PC-3 (cell line): ENCODE data around the gene SLC9A4.

Experiments
- CTCF ChIP-seq: fragments of 300-600 bp; sonication (generic); conservative IDR thresholded peaks from 2 replicates; pipeline ENCODE4 v1.5.1; 2017; ENCODE audit warnings: antibody characterized with exemption, low read depth, mild to moderate bottlenecking, low read length
- EZH2phosphoT487 ChIP-seq: fragments of 300-600 bp; sonication (generic); IDR thresholded peaks from 2 replicates; pipeline ENCODE4 v1.6.1; 2018; ENCODE audit warnings: mild to moderate bottlenecking, antibody characterized with exemption, low read length, borderline replicate concordance

GRCh38 chr2:102504833-102505232 lies 31.8 kb downstream of the SLC9A4 start:
- TF ChIP-seq CTCF (no peak), EZH2phosphoT487 (no peak)
